HG02678 (cell line): ENCODE data around the gene BLNK.
"Not testable (repeated sequence)": the region's sequence is repeated elsewhere in the genome, so short reads cannot be mapped to it uniquely, and the experiment has no call there.

Experiments used
- ATAC-seq: cut with Tn5 transposase; IDR thresholded peaks from one replicate; pipeline ENCODE4 v1.9.1; 2021; ENCODE audit warnings: mild to moderate bottlenecking, moderate library complexity; ENCODE audit not compliant: unreplicated experiment

Gene BLNK

DNA sequence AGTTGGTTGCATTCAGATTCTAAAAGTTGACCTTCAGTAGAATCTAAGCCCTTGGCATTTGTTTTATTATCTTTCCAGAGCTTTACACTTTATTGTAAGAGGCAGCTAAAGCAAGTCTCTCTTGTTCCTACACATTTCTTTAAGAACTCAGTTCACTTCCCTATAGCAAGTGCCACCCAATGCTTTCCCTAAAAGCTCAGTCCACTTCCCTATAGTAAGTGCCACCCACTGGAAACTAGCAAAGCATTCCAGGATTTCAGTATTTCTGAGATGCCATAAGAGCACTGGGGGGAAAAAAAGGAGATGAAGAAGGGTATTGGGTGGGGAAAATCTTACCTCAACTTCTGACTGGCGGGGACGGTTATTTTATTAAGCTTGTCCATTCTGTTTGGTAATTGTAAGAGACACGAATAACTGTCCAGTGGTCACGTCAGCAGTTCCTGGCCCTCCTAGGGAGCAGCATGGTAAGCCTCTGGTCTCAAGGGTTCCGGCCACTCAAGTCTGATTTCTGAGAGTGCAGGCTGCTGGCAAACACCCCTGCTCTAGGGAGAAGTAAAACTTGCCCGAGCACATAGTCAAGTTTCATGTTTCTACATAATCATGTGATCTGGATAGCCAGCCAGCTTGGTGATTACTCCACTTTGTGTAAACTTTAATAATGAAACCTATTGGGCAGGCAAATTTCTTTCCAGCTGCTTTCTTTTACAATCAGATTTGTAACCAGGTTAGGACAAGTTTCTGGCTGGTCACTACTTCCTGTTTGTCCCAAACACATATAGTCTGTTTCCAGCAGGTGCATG, at the start of gene BLNK:
TSS of gene BLNK (minus strand) at position 554 of the 800 bp plus-strand sequence. CDS start at position 383, 171 bp downstream.
- peak; percentile 69 for ATAC-seq

GRCh38 chr10:96319754-96320474, 48.5 kb upstream of the BLNK start:
- no peak for ATAC-seq

DNA sequence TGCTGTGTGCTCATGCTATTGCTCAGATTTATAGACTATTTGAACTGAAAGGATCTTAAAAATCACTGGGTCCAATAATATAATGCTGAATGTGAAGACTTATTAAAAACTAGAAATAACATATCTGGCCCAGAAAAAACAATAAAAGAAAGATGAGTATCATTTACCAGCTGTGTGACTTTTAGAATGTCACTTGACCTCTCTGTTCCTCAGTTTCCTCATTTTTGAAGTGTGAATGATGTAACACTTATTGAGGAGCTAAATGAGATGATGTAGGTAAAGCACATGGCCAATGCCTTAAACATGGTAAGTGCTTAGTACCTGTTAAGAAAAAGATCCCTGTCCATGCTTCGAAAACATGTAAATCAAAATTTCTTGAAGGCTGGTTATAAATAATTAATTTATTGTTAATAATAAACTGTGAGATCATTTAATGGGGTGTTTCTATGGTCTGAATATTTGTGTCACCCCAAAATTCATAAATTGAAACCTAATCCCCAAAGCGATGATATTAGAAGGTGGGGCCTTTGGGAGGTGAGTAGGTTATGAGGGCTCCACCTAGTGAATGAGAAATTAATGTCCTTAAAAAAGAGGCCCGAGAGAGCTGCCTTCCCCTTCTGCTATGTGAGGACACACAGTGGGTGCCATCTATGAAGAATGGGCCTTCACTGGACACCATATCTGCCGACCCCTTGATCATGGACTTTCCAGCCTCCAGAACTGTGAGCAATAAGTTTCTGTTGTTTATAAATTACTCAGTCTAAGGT, 45.9 kb upstream of the BLNK start:
- ATAC-seq, result no peak

- no peak for ATAC-seq
Measured at GRCh38 chr10:96313344-96313743, 42.0 kb upstream of the BLNK start.

GRCh38 chr10:96311180-96311715, 39.9 kb upstream of the BLNK start:
- ATAC-seq, result no peak

GRCh38 chr10:96310321-96310669, 38.9 kb upstream of the BLNK start:
- no peak for ATAC-seq

- no peak for ATAC-seq
Measured at GRCh38 chr10:96309628-96310320, 38.4 kb upstream of the BLNK start.

DNA sequence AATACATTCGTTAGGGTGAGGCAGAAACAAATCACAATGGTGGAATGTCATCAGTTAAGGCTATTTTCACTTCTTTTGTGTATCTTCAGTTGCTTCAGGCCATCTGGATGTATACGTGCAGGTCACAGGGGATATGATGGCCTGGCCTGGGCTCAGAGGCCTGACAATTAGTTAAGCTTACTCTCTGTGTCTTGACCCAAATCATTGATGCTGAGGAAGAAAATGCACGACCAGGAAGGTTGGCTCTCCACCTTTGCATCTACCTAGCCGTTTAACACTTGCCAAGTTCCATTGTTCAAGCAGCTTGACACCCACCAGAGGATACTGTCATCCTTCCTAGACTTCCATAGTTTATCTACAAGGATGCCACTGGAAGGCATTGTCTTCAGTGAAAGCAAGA, 37.5 kb upstream of the BLNK start:
- ATAC-seq, result not testable (repeated sequence)

- no peak for ATAC-seq
Measured at GRCh38 chr10:96306516-96306915, 35.1 kb upstream of the BLNK start.

- no peak for ATAC-seq
Measured at GRCh38 chr10:96305019-96305418, 33.6 kb upstream of the BLNK start.

- no peak for ATAC-seq
Measured at GRCh38 chr10:96304230-96304629, 32.9 kb upstream of the BLNK start, which contains the start of gene DNTT. DNTT (plus strand) TSS chr10:96304434; CDS start chr10:96304498, 64 bp downstream.

DNA sequence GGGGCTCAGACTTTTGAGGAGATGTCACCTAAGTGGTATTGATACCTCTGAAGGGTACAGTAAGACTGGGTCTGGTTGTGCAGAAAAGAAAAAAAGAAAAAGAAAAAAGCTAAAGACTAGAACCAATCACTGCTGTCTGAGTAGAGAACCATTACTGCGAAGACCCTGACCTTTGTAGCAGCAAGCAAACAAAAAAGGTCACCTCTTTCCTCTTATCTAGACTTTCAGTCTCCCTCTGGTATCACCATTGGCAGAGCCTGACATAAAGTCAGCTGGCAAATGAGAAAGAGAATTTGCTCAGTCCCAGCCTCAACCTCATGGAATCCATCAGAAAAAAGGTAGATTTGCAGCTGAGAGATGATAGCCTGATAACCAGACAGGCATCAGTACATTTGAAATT, 30.2 kb upstream of the BLNK start:
- no peak for ATAC-seq

DNA sequence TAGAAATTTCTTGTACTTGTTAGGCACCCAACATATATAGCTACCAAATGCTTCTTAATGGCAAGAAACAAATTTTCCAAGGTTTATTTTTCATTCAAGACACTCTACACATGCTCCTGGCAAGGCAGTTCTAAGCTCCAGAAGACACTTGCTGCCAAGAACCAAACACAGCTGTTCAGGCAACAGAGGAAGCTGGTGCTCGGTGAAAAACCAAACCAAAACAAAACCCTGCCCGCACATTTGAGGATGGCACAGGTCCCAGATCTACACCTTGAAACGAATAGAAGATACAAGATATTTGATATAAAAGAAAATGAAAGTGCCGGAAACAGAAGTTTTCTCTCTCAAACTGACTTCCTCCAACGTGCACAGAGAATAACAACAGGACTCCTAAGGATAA, 28.0 kb upstream of the BLNK start:
- no peak for ATAC-seq

DNA sequence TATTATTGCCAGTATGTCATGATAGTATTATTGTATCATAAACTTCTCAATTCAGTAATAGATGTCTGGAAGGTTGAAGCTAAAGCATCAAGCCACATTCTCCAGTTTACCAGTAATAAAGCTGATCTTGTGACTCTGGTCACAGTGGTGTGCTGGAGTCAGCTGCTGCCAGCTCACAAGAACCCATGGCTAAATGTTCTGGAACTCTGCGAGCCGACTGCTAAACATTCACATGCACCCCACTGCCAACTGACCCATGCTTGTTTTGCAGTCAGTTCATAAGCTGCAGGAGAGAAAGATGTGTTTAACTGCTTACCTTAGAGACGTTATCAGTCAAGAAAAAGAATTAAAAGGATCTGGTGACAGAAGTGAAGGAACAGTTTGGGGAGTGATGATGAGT, 27.0 kb upstream of the BLNK start:
- no peak for ATAC-seq

DNA sequence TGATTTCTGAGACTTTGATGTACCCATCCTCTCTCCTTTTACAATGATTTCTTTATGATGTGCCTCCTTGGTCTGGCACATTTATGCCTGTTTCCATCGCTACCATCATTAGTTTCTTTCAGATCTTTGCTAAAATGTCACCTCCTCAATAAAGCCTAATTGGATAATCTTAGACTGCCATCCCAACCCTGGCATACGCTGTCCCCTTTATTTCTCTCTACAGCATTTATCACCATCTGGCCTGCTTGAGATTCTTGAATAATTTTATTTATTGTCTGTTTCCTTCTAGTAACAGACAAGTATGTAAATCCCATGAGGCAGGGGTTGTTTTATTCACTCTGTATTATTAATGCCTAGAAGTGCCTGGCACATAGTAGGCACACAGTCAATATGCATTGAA, 26.1 kb upstream of the BLNK start:
- no peak for ATAC-seq

- ATAC-seq, result no peak
Measured at GRCh38 chr10:96295475-96295874, 24.1 kb upstream of the BLNK start.

DNA sequence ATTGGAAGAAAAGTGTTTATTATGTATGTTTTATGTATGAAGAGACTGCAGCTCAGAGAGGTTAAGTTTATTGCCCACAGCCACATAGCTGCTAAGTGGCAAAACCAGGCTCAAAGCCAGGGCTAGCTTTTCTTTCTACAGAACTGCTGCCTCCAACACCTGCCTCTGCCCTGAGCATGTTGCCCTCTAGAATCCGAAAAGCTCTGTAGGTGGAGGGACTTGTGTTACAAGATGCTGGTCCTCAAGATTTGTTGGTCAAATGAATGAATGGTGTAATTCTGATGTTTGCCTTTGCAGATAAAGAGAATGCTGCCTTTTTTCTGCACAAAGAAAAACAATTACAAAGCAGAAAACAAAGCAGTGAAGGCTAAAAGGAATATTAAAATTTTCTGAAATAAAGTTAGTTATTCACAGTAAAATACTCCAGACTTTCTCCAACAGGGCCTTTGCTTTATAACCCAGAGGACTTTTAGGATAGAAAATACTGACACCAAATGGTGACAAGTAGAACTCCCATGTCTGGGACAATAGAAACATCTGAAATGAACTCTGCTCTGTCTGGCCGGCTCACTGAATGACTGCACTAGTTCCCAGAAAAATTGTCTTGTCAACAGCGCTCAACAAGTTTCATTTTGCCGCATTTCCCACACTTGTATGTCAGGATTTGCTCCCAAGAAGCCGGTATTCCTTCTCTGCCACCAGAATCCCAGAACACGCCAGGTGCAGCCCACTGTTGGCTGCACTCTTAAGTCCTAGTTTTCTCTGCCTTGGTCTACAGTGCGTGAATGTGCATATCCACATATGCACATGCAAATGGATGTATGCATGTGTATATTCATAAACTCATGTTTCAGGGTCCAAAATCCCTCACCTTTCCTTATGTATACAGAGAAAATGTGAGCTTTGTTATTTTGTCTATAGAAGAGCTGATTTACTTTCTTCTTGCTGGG, 21.9 kb upstream of the BLNK start:
- peak; percentile 59 for ATAC-seq

GRCh38 chr10:96290368-96291133, 19.2 kb upstream of the BLNK start:
- peak; percentile 24 for ATAC-seq
